Activated CD4-positive, alpha-beta memory T cell treated with anti-CD3 and anti-CD28 coated beads, Interleukin-2, amount 10 ng/mL, durations not matched to agents 7 days and 5 days (primary cell): ENCODE data around the gene MGAT4B. TPM values are rescaled to one million over a fixed set of nuclear protein-coding genes. Genes with fewer than 3 reads are reported as not detected.
A peak's percentile ranks its signal among the peaks of the same experiment; 100 is the strongest.

Experiments
- CTCF ChIA-PET: fragments of 350-600 bp; sonication (Branson Sonifier 250); formaldehyde crosslinking; loops from one replicate; lab custom pipeline; 2021; ENCODE audit warnings: antibody characterized with exemption, inconsistent platforms; lab: Charles Lee
- POLR2A ChIA-PET: fragments of 350-600 bp; sonication (Branson Sonifier 250); formaldehyde crosslinking; loops from one replicate; lab custom pipeline; 2021; ENCODE audit warnings: antibody characterized with exemption; lab: Charles Lee
- DNase-seq: peaks from one replicate; pipeline ENCODE4 v3.0.0-alpha.2; 2020
- H3K27ac Mint-ChIP-seq: one replicate; pipeline ENCODE4 v1.8.0; 2021; ENCODE audit warnings: mild to moderate bottlenecking, mixed read lengths
- H3K27me3 Mint-ChIP-seq: one replicate; pipeline ENCODE4 v1.8.0; 2021; ENCODE audit warnings: mixed read lengths
- H3K36me3 Mint-ChIP-seq: one replicate; pipeline ENCODE4 v1.8.0; 2021; ENCODE audit warnings: low read depth, mixed read lengths
- H3K4me1 Mint-ChIP-seq: one replicate; pipeline ENCODE4 v1.8.0; 2021; ENCODE audit warnings: mixed read lengths
- H3K4me3 Mint-ChIP-seq: one replicate; pipeline ENCODE4 v1.8.0; 2021; ENCODE audit warnings: mild to moderate bottlenecking, mixed read lengths
- H3K9me3 Mint-ChIP-seq: one replicate; pipeline ENCODE4 v1.8.0; 2021; ENCODE audit warnings: mixed read lengths
- total RNA-seq, 2 experiments: library from RNA; stranded (reverse); gene quantifications; one replicate each; pipeline ENCODE4 v1.2.3, GENCODE V29; 2021

The MGAT4B gene
- total RNA-seq, 2 experiments from 2014 or later = 94.8 to 95.7 TPM

DNA sequence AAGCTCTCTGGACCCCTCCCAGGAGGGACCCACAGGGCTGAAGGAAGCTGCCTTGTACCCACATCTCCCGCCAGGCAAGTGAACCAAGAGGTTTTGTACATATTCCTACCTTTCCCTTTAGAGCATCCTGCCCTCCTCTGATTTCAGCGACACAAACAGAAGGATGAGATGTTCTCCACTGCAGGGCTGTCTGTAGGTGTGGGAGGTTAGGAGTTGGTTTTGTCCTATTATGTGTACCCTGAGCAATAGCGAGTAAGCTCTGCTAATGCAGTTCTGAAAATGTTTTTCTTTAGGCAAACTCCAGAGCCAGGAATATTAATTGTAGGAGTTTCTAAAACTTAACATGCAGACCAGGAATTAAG lies 27.0 kb upstream of the MGAT4B start:
- H3K9me3 Mint-ChIP-seq = no peaks in the 10 kb centered on the region
- POLR2A ChIA-PET = no interaction called here
- H3K36me3 Mint-ChIP-seq = peaks cover 70% of the 10 kb centered on the region
- CTCF ChIA-PET = no interaction called here
- peaks cover 26% of the 10 kb centered on the region for H3K4me1 Mint-ChIP-seq
- DNase-seq = no peak
- H3K27me3 Mint-ChIP-seq = no peaks in the 10 kb centered on the region
- no peak overlapping the region for H3K27ac Mint-ChIP-seq
- H3K4me3 Mint-ChIP-seq = no peak overlapping the region

DNA sequence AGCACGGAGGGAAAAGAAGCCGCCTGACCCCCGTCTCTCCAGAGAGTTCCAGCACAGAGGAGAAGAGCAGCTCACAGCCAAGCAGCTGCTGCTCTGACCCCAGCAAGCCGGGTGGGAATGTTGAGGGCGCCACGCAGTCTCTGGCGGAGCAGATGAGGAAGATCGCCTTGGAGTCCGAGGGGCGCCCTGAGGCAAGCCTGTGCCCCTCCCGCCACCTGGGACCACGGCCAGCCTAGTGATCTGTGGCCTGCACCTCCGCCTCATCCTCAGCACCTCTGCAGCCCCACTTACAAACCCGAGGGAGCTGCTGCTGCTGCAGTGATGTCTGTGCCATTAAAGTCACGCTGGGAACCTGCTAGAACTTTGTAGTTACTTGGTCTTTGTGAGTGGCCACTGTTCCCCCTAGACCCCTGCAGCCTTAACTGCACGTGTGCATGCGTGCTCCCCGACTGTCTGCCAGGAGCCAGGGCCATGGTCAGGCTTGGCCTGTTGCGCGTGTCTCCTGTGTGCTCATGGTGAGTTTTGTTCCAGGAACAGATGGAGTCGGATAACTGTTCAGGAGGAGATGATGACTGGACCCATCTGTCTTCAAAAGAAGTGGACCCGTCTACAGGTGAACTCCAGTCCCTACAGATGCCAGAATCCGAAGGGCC lies 26.5 kb upstream of the MGAT4B start:
- DNase-seq = no peak
- Mint-ChIP-seq H3K27ac (no peak overlapping the region), H3K4me1 (peaks cover 26% of the 10 kb centered on the region), H3K4me3 (no peak overlapping the region), H3K9me3 (no peaks in the 10 kb centered on the region), H3K27me3 (no peaks in the 10 kb centered on the region), H3K36me3 (peaks cover 72% of the 10 kb centered on the region)
- POLR2A ChIA-PET = no interaction called here
- CTCF ChIA-PET = no interaction called here

DNA sequence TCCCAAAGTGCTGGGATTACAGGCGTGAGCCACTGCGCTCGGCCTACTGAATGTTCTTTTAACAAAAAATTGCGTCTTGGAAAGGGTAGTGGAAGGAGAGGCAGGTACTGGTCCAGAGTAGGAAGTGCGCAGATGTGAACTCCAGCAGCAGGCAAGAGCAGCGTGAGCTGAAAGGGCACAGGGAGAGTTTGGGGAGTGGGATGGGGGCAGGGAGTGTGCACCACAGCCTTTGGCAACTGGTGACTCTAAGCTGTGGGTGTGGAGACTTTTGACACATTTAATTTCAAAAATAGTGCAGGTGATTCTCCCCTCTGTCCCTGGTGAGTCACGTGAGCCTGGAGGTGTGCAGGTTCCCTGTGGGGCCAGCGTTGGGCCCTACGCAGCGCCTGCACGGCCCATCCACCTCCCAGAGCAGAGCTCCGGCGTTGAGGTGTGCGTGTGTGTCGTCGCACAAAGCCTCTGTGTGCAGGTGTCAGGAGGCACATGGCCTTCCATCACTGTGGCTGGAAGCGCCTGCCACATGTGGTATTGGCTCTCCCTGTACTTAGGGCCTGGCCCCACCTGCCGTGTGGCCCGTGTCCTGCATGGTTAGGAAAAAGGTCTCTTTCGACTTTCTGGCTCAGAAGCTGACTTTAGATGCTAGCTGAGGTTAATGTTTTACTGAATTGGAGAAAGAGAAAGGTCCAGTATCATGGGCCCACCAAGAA lies 25.5 kb upstream of the MGAT4B start:
- DNase-seq = no peak
- H3K4me1 Mint-ChIP-seq = peaks cover 22% of the 10 kb centered on the region
- H3K27me3 Mint-ChIP-seq = no peaks in the 10 kb centered on the region
- H3K36me3 Mint-ChIP-seq = peaks cover 81% of the 10 kb centered on the region
- no peaks in the 10 kb centered on the region for H3K9me3 Mint-ChIP-seq
- ChIA-PET POLR2A (interaction anchor here (0.9 to 2.6 kb wide), 3 partner anchors 10 to 28 kb away, joined by 3 to 10 read pairs (median 3); partner anchors contain the start of gene SQSTM1), CTCF (no interaction called here)
- H3K27ac Mint-ChIP-seq = no peak overlapping the region
- no peak overlapping the region for H3K4me3 Mint-ChIP-seq

DNA sequence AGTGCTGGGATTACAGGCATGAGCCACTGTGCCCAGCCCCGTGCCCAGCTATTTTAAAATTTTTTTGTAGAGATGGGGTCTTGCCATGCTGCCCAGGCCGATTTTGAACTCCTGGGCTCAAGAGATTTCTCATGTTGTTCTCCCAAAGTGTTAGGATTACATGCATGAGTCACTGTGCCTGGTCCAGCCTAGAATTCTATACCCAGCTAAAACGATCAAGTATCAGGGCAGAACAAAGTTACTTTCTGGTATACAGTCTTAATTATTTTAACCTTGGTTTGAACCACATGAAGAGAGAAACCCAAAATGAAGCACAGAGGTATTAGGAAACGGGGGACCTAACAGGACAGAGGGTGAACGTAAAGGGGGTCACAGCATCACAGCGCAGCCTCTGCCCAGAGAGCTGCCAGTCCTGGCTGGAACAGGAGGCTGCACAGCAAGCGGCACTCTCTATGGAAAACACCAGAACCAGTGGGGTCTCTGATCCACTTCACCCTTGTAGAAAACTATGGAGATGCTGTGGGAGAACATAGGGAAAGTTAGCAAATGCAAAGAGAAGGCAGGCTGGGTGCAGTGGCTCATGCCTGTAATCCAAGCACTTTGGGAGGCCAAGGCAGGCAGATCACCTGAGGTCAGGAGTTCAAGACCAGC lies 24.3 kb upstream of the MGAT4B start:
- no peak for DNase-seq
- H3K9me3 Mint-ChIP-seq = no peaks in the 10 kb centered on the region
- H3K4me3 Mint-ChIP-seq = no peak overlapping the region
- ChIA-PET CTCF (no interaction called here), POLR2A (interaction anchor here (1.1 to 2.6 kb wide), 3 partner anchors 9 to 27 kb away, joined by 3 to 10 read pairs (median 3); partner anchors contain the start of gene SQSTM1)
- peaks cover 81% of the 10 kb centered on the region for H3K36me3 Mint-ChIP-seq
- peaks cover 12% of the 10 kb centered on the region for H3K4me1 Mint-ChIP-seq
- no peak overlapping the region for H3K27ac Mint-ChIP-seq
- no peaks in the 10 kb centered on the region for H3K27me3 Mint-ChIP-seq

DNA sequence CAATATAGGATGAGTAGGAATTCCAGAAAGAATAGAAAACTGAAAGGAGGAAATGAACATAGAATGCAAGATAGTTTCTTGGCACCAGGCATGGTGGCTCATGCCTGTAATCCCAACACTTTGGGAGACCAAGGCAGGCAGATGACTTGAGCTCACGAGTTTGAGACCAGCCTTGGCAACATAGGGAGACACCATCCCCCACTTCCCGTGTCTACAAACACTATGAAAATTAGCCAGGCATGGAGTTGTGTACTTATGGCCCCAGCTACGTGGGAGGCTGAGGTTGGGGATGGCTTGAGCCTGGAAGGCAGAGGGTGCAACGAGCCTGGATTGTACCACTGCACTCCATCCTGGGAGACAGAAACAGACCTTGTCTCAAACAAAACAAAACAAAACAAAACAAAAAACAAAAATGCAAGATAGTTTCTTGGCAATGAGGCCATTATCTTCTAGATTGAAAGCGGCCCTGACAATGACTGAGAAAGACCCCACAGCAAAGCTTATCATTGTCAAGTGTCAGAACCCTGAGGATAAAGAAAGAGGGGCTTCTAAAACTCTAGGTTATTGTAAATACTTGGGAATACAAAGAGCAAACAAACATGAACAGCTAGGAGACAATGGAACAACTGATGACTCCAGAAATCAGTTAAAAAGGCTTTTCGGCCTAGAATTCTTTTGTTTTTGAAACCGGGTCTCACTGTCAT lies 23.2 kb upstream of the MGAT4B start:
- Mint-ChIP-seq H3K4me1 (peaks cover 7% of the 10 kb centered on the region), H3K27me3 (no peaks in the 10 kb centered on the region), H3K9me3 (no peaks in the 10 kb centered on the region), H3K27ac (no peak overlapping the region), H3K4me3 (no peak overlapping the region), H3K36me3 (peaks cover 84% of the 10 kb centered on the region)
- POLR2A ChIA-PET = interaction anchor here (1.1 to 2.6 kb wide), 2 partner anchors 8 to 9 kb away, joined by 3 to 10 read pairs; partner anchors contain the start of gene SQSTM1
- CTCF ChIA-PET = no interaction called here
- DNase-seq = no peak

DNA sequence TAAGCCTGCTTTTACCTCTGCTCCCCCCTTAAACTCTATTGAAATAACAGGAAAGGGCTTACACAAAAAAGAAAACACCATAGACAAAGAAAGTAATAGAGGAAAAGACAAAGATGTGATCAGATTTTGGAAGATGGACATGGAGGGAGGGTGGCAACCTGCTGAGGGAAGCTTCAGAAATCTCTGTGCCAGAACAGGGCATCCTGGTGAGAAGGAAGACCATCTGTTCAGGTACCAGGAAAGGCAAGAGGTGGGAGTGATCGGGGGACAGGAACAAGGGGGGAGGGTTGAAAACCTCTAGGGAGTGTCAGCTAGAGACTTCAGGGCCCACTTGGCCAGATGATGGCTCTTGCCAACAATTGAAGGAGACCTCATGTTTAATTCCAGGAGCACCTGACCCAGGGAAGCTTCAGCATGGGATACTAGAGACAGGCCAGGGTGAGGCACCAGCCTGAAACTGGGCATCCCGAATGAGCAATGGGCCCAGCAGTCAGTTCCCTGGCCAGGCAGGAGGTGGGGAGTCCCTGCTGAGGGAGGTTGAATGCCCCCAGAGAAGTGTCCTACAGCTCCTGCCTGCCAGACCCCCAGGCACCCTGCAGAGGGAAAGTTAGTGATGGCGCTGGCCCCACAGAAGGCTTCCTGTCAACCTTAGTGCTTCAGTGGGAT lies 22.2 kb upstream of the MGAT4B start:
- Mint-ChIP-seq H3K27me3 (no peaks in the 10 kb centered on the region), H3K36me3 (peaks cover 92% of the 10 kb centered on the region), H3K9me3 (no peaks in the 10 kb centered on the region), H3K4me3 (no peak overlapping the region), H3K27ac (no peak overlapping the region), H3K4me1 (peaks cover 10% of the 10 kb centered on the region)
- no peak for DNase-seq
- ChIA-PET POLR2A (interaction anchor here (1.3 kb wide), 1 partner anchor 8 kb away, joined by 3 read pairs; no protein-coding TSS in a partner anchor), CTCF (no interaction called here)

DNA sequence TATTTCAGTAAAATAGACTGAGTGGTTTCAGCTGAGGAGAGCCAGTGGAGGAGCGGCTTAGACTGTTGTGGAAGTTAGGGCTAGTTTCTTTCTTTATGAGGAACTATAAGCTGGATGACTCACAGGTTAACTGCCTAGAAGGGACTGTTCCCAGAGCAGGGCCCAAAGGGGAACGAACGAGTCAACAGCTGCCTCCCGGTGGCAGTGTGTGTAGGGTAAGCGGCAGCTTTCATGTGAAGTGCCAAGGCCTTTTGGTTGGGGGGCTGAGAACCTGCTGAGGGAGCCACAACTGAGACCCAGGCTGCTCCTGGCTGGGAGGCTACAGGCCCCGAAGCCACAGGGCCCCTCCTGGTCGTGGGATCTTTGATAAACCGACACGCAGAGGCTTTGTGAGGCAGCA lies 21.0 kb upstream of the MGAT4B start:
- Mint-ChIP-seq H3K27me3 (no peaks in the 10 kb centered on the region), H3K9me3 (no peaks in the 10 kb centered on the region), H3K4me1 (peaks cover 13% of the 10 kb centered on the region), H3K27ac (no peak overlapping the region), H3K36me3 (peaks cover 92% of the 10 kb centered on the region), H3K4me3 (no peak overlapping the region)
- ChIA-PET CTCF (interaction anchor here (1.2 kb wide), 1 partner anchor 26 kb away, joined by 3 read pairs; no protein-coding TSS in a partner anchor), POLR2A (interaction anchor here (1.3 kb wide), 1 partner anchor 9 kb away, joined by 3 read pairs; no protein-coding TSS in a partner anchor)
- no peak for DNase-seq

DNA sequence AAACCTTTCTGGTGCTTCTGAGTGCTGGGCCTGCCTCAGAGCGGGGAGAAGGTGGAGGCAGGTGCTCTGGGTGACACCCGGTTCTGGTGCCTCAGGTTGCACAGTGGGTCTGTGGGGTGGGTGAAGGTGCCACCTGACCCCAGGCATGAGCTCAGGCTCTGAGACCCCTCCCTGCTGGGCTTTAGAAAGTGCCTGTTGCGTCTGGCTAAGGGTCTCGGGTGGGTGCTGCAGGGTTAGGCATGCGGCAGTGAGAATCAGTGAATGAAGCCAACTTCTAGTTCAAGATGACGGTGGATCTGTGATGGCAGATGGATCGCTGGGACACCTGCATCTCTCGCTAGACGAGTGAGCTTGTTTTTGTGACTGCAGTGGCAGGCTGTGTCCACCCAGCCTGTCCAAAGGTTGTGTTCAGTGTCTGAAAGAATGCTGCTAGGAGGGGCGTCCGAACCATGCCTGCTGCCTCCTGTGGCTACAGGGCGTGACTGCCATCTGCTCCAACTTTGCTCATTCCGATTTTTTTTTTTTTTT lies 19.1 kb upstream of the MGAT4B start:
- Mint-ChIP-seq H3K9me3 (no peaks in the 10 kb centered on the region), H3K27me3 (no peaks in the 10 kb centered on the region), H3K36me3 (peaks cover 92% of the 10 kb centered on the region), H3K4me1 (peaks cover 26% of the 10 kb centered on the region), H3K27ac (no peak overlapping the region), H3K4me3 (no peak overlapping the region)
- POLR2A ChIA-PET = no interaction called here
- CTCF ChIA-PET = no interaction called here
- DNase-seq = no peak

DNA sequence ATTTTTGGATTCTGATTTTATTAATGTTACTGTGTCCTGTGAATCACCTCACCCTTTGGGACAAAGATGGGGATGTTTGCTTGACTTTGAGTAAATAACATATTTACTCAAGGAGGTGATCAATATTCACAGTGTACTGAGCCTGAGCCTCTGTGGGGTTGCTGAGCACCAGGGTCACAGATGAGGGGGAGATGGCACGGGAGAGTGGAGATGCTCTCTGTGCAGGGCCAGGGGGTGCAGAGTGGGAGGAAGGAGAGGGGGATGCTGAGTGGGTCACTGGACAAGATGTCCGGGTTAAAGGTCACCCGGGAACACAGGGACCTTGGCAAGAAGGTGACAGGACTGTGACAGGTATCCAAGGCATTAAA lies 18.1 kb upstream of the MGAT4B start:
- H3K27ac Mint-ChIP-seq = no peak overlapping the region
- no peak overlapping the region for H3K4me3 Mint-ChIP-seq
- H3K9me3 Mint-ChIP-seq = no peaks in the 10 kb centered on the region
- DNase-seq = no peak
- POLR2A ChIA-PET = no interaction called here
- no peaks in the 10 kb centered on the region for H3K27me3 Mint-ChIP-seq
- peaks cover 83% of the 10 kb centered on the region for H3K36me3 Mint-ChIP-seq
- CTCF ChIA-PET = interaction anchor here (0.5 kb wide), 1 partner anchor 33 kb away, joined by 4 read pairs; no protein-coding TSS in a partner anchor
- H3K4me1 Mint-ChIP-seq = peaks cover 35% of the 10 kb centered on the region

DNA sequence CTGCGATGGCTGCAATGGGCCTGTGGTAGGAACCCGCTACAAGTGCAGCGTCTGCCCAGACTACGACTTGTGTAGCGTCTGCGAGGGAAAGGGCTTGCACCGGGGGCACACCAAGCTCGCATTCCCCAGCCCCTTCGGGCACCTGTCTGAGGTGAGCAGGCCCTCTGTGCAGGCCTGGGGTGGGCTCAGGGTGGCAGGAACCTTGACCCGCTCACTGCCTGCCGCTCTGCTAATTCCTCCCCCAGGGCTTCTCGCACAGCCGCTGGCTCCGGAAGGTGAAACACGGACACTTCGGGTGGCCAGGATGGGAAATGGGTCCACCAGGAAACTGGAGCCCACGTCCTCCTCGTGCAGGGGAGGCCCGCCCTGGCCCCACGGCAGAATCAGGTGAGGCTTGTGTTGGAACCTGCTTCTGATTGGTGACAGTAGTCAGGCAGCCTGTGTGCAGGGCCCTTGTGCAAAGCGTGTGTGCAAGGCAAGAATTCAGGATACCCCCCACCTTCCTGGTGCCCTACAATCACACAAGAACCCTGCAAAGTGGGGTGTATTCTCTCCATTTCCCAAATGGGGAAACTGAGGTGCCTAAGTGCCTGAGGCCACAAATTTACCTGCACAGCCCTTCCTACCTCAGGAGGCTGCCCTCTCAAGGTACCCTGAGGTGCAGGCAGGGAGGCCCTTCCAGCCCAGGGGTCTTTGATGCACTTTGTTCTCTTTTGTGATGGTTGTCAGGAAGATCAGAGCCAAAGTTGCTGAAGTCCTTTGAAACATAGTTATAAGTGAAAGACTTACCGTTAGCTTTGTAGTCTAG lies 17.5 kb upstream of the MGAT4B start:
- H3K4me3 Mint-ChIP-seq = no peak overlapping the region
- peaks cover 77% of the 10 kb centered on the region for H3K36me3 Mint-ChIP-seq
- CTCF ChIA-PET = interaction anchor here (0.5 kb wide), 1 partner anchor 33 kb away, joined by 4 read pairs; no protein-coding TSS in a partner anchor
- H3K27me3 Mint-ChIP-seq = no peaks in the 10 kb centered on the region
- POLR2A ChIA-PET = no interaction called here
- peaks cover 40% of the 10 kb centered on the region for H3K4me1 Mint-ChIP-seq
- no peak for DNase-seq
- no peak overlapping the region for H3K27ac Mint-ChIP-seq
- no peaks in the 10 kb centered on the region for H3K9me3 Mint-ChIP-seq

DNA sequence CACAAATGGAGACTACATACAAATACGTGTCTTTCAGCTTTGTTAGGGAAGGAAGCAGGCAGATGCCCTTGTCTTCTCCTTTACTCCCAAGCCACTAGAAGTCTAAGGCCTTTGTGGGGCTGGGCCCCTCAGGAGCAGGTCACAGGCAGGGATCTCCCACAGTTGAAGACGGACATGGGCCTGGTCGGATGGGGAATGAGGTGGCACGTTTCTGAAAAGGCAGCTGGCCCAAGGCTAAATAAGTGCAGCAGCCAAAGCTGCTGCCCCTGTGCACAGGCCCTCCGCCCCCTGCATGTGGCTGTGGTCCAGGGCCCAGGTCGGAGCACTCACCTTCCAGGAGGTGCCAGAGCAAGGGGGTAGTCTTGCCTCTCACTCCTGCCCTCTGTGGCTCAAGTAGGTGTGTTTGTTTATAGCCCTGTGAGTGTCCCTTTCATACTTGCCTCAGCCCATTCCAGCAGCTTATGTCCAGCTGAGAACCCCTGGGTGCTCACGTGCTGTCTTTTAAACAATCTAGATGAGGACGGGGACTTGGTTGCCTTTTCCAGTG lies 15.9 kb upstream of the MGAT4B start:
- CTCF ChIA-PET = interaction anchor here (1.0 to 1.3 kb wide), 3 partner anchors 15 to 55 kb away, joined by 3 to 4 read pairs (median 3); no protein-coding TSS in a partner anchor
- Mint-ChIP-seq H3K9me3 (no peaks in the 10 kb centered on the region), H3K27me3 (no peaks in the 10 kb centered on the region), H3K4me1 (peaks cover 51% of the 10 kb centered on the region), H3K27ac (peak overlapping the region; percentile 40), H3K4me3 (peak overlapping the region; percentile 93), H3K36me3 (peaks cover 63% of the 10 kb centered on the region)
- no peak for DNase-seq
- POLR2A ChIA-PET = interaction anchor here (0.6 to 2.7 kb wide), 9 partner anchors 8 to 91 kb away, joined by 3 to 19 read pairs (median 4); partner anchors contain the start of gene MRNIP
